SKM-1 (cell line): ENCODE measurements around the gene SLC35B4.
"Not testable (repeated sequence)": the region's sequence is repeated elsewhere in the genome, so short reads cannot be mapped to it uniquely, and the experiment has no call there.

Source experiments
- DNase-seq: peaks from one replicate; lab custom pipeline; 2025; ENCODE audit not compliant: unreplicated experiment; lab: John Stamatoyannopoulos, UW

The SLC35B4 gene

DNA sequence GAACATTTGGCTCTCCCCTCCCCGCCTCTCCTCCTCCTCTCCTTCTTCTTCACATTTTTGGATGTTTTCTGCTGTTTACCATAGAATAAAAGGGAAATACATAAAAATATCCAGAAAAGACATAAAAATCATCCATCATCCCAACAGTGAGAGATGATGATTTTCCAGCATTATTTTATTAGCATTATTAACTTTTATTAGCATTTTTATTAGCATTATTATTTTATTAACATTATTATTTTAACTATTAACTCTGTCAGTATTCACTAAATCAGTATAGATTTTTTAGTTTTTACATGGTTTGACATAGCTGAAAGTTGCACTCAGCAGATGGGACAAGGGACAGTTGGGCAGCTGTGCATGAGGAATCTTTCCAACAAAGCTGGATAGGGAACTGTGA is 16.2 kb upstream of the SLC35B4 start:
- no peak for DNase-seq

- no peak for DNase-seq
These were observed 14.7 kb upstream of the SLC35B4 start for GRCh38 chr7:134331393-134331792.

DNA sequence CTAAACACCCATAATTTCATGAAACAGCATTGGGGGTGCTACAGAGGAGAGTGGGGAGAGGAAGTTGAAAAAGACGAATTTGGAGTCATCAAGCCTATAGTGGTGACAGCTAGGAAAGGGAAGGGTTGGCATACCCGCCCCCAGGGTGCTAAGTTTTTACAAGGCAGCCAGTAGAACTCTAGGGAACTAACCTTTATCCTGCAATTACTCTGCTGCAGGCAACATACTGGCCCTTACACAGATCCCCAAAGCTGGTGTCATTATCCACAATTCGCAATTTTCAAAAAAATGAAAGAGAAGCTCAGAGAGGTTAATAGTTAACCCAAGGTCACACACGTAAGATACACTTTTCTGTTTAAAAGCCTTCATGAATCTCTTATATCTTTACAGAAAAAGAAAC is 14.2 kb upstream of the SLC35B4 start:
- no peak for DNase-seq

DNA sequence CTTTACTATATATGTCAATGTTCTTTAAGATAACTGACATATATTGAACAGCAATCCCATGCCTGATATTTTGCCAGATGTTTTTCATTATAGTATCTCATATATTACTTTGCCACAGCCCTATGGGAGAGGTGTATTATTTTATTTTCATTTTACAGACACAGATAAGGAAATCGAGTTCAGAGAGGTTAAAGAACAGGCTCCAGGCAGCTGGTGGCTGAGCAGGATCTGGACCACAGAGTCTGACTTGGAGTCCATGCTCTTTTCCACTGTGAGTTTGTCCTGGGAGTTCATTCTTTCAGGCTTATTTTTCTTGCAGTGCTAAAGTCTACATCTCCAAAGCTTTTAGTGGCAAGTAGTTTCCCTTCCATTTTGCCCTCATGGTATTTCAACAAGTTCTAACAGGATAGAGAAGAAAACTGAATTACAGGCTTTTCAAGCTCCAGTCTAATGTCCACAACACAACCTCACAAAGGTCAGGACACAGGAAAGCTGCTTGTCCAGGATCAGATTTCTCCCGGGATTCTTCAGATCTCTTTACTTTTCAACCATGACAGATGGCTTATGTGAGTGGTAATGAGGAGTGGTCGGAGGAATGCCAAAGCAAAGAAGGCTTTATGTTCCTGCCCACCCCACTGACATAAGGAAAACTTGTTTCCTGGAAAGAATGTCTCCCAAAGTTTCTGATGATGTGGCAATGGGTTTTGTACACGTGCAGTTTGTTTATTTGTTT is 13.1 kb upstream of the SLC35B4 start:
- no peak for DNase-seq

DNA sequence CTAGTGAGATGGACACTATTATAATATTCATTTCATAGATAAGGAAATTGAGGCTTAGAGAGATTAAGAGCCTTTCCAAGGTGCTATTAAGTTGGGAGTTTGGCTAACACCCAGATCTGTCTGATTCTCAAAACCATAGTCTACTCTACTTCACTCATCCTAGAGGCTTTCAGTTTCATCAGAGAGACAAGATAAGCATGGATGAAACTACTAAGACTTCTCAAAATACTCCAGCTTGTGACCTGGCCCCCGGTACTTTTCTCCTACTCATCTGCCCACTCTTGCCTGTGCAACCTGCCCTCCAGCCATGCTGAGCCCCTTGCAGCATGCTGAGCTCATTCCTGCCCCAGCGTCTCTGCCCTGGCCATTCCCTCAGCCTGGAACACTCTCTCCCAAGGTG is 12.2 kb upstream of the SLC35B4 start:
- no peak for DNase-seq

DNA sequence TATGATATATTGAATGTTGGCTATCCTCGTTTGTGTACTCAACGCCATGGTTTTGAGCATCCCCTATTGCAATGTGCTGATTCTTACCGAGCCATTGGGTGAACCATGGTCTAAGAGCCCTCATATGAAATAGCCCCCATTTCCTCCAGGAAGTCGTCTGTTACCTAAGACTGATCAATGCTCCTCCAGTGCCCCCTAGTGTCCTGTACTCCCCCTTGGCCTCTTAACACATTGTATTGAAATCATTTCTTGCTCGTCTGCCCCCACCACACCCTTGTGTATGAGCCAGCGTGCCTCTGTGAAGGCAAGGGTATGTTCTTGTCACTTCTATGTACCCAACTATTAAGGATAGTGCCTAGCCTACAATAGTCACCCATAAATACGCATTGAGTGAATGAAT is 11.2 kb upstream of the SLC35B4 start:
- no peak for DNase-seq

GRCh38 chr7:134324107-134324506 is 7.4 kb upstream of the SLC35B4 start:
- DNase-seq: no peak

DNA sequence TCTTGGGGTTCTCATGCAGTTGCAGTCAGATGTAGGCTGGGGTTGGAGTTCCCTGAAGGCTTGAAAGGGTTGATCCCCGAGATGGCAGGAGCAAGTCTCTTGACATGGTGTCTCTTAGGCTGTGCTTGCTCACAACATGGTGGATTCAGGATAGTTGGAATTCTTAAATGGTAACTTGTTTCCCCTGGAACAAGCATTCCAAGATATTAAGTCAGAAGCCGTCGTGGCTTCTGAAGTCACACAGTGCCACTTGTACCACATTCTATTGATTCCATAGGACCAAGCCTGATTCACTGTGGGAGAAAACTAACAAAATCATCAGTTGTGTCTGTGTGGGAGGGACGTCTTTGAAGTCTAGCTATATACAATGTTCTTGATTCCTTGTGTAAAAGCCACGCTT is 3.5 kb upstream of the SLC35B4 start:
- DNase-seq: no peak

GRCh38 chr7:134318443-134318842 is 1.7 kb upstream of the SLC35B4 start:
- no peak for DNase-seq

GRCh38 chr7:134317434-134317833 is 704 bp upstream of the SLC35B4 start:
- DNase-seq: no peak

DNA sequence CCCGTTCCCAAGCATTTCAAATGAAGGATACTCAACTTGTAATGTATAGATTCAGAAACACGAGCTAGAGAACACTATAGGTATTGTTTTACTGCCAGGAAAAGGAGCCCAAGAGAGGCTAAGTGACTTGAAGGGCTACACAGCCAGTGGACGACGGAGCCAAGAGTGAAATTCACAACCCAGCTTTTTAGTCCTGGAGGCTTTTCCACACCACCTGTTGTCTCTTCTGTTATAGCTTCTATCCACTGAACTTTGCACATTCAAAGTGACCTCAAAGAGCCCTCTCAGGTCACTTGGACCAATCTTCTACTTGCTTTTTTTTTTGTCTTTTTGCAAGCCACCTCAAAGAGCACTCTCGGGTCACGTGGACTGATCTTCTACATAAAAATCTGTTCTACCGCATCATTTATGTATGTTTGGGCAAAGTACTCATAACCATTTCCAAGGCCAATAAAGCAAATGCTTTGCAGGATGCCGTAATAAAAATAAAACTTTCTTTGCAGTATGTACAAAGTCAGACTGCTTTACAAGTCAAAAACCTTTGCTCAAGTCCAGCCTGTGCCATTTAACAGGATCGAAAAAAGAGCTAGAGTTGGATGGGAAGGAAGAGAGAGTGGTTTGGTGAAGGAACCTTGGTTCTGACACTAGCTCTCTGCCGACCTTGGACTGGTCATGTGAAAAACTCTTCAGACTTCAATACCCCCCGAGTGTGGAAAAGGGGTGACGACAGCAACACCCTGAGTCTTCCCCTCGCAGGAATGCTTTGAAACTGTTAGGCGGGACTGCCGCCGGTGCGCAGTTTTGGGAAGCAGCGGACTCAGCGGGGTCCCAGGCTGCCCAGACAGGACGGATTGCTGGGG is 821 bp downstream of the SLC35B4 start:
- DNase-seq: no peak

GRCh38 chr7:134313543-134313942 is 3.2 kb downstream of the SLC35B4 start:
- DNase-seq: no peak

DNA sequence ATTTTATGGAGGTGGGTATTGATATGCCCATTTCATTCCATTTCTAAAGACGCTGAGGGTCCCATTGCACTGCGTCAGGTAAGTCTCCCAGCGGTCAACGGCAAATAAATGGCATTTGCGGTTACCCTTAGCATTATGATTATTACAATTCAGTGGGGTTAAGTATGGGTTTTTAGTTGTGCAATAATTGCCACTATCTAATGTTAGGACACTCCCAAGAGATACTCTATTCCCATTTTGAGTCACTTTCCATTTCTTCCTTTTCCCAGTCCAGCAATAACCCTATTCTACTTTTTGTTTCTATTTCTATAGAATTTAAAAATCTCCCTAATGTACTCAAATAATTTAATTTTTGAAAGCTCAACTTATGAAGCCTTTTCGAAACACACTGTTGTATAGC is 4.0 kb downstream of the SLC35B4 start:
- DNase-seq: no peak

DNA sequence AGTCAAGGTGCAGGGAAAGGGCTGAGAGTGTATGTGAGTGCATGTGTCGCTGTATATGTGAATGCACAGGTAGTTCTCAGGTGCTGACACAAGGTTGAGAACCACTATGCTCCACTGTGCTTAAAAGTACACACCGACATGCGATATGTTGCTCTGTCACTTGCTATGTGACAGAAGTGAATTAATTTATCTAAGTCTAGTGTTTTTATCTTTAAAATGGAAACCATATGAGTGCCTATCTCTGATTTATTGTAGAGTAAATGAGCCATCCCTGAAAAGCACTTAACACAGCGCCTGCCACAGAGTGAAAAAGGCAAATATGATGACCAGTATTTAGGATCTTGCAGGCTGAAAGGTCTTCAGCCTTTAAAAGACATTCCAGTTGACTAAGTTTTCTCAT is 4.9 kb downstream of the SLC35B4 start:
- no peak for DNase-seq

DNA sequence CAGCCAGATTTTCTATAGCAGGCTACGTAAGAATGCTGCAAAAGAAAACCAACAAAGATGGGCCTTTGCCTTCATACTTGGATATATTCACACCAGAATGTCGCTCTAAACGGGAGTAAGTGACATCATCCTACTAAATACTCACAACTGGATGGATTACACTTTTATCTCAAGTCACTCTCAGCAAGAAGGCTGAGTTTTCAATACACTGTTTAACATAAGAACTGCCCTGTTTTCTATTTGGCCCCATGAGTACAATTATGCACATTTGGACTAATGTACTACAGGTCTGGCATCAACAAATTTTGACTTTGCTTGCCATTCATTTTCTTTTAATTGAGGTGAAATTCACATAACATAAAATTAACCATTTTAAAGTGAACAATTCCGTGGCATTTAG is 8.2 kb downstream of the SLC35B4 start:
- no peak for DNase-seq

DNA sequence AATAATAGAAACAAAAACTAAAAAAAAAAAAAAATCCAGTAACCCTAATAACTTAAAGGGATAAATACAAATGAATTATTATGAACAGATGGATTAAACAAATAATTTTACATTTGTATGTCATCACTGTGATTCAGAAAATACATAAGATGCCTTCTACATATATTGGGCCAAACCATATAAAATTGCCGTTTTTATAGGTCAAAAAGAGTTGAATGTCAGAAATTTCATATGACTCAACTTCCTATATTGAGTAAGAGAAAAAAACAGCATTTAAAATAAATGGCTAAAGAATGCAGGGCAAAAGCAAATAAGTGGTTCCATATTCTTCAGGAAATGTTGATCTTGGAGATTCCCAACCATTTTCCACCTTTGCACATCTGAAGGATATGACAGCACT is 9.4 kb downstream of the SLC35B4 start:
- DNase-seq: no peak

DNA sequence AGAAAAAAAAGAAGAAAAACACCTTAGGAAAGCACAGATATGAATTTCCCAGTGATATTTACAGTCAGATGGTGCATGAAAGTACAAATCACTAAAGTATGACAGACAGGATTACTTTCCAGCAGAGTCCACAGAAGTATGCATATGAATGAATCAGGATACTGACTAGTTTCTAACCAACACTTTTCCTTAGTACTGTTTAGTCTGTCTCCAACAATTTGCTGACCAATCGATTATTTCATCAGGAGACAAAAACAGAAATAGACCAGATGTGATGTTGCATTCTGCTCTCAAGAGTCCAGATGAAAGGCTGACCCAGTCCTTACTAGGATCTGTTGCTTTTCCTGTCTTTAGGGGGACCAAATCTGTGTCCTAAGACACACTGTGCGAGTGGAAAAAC is 14.6 kb downstream of the SLC35B4 start:
- no peak for DNase-seq

GRCh38 chr7:134301592-134301991 is 15.1 kb downstream of the SLC35B4 start:
- no peak for DNase-seq

GRCh38 chr7:134300988-134301387 is 15.7 kb downstream of the SLC35B4 start:
- no peak for DNase-seq

DNA sequence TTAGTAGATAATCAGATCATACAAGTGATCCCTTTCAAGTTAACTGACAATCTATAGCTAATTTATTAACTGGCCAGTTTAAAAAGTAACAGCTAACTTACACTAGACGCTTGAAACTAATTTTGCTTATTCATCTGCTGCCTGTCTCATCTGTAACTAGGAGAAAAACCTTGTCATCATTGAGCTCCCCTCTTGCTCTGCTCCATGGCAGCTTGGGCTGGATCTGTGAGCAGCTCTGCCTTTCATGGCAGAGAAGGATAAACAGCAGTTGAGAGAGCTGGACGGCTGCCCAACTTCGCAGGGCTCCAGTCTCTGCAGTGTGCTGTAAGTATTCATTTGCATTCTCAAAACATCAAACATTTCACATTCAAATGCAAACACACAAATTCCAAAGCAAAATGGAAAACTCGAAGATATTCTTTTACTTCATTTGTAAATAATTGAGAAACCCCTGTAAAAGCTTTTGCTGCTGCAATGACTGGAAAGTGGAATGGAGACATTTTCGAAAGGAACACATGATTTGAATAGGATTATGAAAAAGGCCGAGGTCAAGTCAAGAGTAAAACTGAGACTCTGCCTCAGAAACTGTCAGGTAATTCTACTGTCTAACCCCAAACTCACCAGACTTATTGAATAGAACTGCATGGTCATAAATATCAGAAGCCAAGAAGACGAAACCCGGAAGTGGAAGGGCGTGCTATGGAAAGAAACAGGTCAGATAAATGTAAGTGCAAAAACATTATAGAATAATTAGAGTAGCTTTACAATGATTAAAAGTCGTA is 17.6 kb downstream of the SLC35B4 start:
- no peak for DNase-seq

DNA sequence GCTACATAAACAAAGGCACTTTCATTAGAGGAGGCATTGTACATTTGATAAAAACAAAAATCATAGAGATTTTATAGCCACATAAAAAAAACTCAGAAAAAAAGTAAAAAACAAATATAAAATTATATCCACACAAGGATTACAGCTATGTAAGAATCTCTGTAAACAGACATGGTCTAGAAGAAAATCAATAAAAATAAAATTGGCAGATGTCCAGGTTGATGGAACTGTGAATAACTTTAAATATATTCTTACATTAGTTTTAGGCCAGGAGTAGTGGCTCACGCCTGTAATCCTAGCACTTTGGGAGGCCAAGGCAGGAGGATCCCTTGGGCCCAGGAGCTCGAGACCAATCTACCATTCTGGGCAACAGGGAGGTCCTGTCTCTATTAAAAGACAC is 19.2 kb downstream of the SLC35B4 start:
- DNase-seq: no peak

DNA sequence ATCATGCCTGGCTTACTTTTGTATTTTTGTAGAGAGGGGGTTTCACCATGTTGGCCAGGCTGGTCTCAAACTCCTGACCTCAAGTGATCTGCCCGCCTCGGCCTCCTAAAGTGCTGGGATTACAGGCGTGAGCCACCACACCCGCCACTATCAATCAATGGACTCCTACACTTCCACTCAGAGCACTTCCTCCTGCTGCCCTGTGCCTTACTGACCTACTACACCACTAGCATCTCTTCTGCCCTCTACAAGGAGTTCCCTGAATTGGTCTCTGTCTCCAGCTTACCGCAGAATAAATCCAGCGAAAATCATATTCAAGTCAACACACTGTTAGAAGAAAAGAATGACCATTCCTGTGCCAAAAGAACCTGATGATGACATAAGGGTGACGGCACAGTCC is 20.7 kb downstream of the SLC35B4 start:
- DNase-seq: not testable (repeated sequence)
